WTC11 (cell line): ENCODE data around the gene ZNF280D.

Experiments
- CTCF ChIP-seq: fragments of 200-600 bp; IDR thresholded peaks from 2 replicates; pipeline ENCODE4 v1.8.0; 2022; ENCODE audit warnings: antibody characterized with exemption
- ESRRA ChIP-seq: sonication (generic); formaldehyde crosslinking; IDR thresholded peaks from 2 replicates; pipeline ENCODE4 v1.8.1; 2022; ENCODE audit warnings: mild to moderate bottlenecking, missing genetic modification reagents, borderline replicate concordance
- USF2 ChIP-seq: sonication (generic); formaldehyde crosslinking; IDR thresholded peaks from 2 replicates; pipeline ENCODE4 v1.8.1; 2023; ENCODE audit warnings: mild to moderate bottlenecking, missing genetic modification reagents, moderate library complexity
- ZBTB43 ChIP-seq: sonication (generic); formaldehyde crosslinking; IDR thresholded peaks from 2 replicates; pipeline ENCODE4 v1.8.1; 2023; ENCODE audit warnings: mild to moderate bottlenecking, missing genetic modification reagents

DNA sequence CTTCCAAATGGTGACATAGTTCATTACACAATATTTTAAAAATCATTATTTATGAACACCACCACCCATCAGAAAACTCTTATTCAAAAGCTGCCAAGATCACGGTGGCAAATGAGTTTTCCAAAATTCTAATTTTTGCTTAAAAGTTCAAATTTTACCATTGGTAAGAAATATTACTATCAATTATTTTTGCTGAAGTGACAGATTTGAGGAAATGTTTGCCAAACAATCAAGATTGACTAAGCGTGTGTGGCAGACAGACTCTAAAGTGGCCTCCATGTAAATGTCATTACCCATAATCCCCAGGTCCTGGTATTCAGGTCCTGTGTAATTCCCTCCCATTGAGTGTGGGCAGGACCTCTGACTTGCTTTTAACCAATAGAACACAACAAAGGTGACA, 35.0 kb downstream of the ZNF280D start:
- TF ChIP-seq ESRRA (CRISPR knock-in tag): no peak
- TF ChIP-seq ZBTB43: no peak
- no peak for TF ChIP-seq CTCF
- no peak for TF ChIP-seq USF2
